ENCODE results near the gene C1S.

- TF ChIP-seq CTCF (IDR thresholded peaks at IDR 0.05), result no peak
- no peak for TF ChIP-seq POLR2A (IDR thresholded peaks at IDR 0.05)
Observed at GRCh38 chr12:7081037-7081436, 20.5 kb downstream of the C1S start.

Data from tibial nerve (tissue), 3 donors.